HG03571 (cell line): ENCODE data around the gene NRN1.

Source experiments
- ATAC-seq: cut with Tn5 transposase; IDR thresholded peaks from one replicate; pipeline ENCODE4 v1.9.1; 2021; ENCODE audit not compliant: unreplicated experiment

The NRN1 gene

GRCh38 chr6:6002848-6003620, 3.7 kb downstream of the NRN1 start:
- no peak for ATAC-seq

DNA sequence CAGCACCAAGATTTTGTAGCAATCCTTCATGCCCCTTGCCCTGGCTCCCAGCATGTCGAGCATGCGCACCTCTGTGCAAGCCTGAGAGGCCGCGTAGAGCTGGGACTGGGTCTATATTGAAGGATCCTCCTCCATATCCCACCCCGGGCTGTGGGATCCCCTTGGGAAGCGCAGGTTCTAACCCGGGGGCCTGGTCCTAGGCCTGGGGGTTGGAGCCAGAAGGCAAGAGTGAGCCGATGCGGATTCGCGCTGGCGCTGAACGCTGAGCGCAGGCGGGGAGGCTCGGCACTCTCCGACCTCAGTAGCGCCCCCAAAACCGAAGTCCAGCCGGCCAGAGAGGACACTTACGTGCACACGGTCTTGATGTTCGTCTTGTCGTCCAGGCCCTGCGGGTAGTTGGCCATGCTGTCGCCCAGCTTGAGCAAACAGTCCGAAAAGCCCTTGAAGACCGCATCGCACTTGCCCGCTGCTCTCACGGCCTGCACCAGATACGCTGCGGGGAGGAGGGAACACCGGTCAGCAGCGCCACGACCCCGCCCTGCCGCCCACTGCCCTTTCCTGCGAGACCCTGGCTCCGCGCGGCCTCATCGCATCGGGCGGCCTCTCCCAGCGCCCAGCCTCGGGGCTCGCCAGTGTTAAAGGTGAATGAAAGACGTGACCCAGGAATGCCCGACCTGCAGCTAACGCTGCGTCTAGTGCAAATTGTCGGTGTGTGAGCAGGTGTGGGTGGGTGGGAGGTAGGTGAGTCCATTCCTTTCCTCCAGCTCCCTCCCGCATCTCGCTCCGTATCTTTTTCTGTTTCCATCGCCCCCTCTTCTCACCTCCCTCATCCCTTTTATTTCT, 4.5 kb downstream of the NRN1 start:
- no peak for ATAC-seq

DNA sequence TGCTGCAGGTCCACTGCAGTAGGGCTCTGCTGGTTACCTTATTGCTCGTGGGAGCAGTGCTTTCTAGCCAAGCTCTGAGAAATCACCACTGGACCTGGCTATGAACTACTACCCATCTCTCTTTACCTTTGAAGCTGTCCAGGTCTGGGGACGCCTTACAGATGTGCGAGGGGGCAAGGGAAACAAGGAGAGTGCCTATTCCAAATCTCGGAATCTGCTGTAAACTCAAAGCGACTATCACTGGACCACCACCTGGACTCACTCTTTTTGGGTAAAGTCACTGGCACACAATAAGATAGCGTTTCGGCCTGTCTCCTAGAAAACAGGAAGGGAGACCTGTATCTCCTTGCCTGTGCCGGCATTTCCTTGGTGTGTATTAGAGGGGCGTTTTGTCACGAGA, 5.3 kb downstream of the NRN1 start:
- no peak for ATAC-seq

- ATAC-seq: no peak
Measured at GRCh38 chr6:5999688-6000608, 6.8 kb downstream of the NRN1 start.

DNA sequence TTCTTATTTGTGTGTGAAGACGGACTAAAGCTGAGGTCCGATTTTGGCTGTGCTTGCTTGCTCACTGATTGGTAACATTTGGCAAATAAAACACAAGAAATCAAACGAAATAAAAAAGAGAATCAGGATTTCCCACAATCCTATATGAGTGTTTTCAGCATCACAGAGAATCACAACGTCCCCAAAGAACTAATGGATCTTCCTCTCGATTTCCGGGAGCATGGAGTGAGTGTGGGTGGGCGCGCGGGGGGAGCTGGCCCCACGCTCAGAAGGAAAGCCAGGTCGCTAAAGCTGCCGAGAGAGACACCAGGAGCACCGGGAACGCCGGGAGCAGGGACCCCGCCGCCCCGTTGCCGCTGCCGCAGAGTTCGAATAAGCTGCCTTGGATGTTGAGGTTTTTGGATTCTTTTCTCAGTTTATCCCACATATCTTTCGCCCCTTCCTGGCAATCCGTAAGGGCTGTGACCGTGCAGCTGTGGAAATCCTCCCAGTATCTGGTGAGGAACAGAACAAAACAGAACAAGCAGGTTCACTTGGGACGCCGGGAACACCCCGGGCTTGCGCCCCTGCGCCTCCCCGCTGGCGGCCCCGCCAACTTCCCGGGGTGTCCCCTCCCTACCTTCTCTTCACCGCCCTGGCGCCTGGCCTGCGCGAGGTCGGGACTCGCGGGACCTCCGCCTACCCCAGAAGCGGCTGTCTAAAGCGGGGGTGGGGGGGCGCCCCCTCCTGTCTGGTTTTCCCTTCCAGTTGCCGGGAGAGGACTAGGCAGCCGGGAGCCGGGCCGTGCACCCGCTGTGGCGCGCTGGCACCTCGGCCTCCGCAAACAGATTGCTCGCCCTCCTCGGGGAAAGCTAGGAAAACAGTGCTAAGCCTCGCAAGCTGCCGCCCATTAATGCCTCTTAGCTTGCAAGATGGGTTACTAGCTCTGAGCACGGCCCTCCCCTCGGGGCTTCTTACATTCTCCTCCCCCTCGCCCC, 7.7 kb downstream of the NRN1 start:
- no peak for ATAC-seq

GRCh38 chr6:5998236-5998635, 8.5 kb downstream of the NRN1 start:
- no peak for ATAC-seq

- no peak for ATAC-seq
Measured at GRCh38 chr6:5997420-5997987, 9.2 kb downstream of the NRN1 start.

- no peak for ATAC-seq
Measured at GRCh38 chr6:5996714-5997419, 9.9 kb downstream of the NRN1 start.

DNA sequence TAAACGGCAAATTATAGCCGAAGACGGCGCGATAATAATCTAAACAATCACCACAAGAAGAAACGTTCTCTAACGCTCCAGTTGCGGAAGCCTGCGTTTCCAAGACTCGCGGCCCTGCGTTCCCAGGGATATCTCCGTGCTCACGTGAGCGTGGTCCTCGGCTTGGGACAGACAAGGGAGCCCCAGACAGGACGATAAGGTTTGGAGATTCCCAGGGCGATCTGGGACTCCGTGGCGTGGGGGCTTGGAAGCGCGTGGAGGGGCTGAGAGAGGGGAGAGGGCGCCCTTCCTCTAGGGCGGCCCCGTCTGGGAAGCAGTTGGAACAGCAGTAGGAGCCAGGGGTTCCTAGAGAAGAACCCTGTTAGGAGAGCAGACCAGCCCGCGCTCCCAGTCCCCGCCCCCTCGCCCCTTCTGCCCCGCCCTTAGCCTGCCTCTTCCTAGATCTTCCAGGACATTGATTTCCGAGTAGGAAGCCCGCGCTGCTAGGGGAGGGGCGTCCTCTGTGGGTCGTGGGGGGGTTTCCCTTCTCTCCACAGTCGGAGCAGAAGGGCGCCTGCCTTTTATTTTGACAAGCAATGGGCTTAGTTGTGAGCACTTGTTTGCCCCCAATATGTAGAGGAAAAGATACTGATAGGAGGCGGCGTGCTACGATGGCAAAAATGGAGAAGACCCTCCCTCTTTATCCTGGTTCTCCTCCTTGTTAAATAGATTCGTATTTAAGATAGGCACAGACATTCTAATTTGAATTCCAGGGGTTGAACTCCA, 10.6 kb downstream of the NRN1 start:
- no peak for ATAC-seq

GRCh38 chr6:5995658-5995948, 11.1 kb downstream of the NRN1 start:
- ATAC-seq: no peak

DNA sequence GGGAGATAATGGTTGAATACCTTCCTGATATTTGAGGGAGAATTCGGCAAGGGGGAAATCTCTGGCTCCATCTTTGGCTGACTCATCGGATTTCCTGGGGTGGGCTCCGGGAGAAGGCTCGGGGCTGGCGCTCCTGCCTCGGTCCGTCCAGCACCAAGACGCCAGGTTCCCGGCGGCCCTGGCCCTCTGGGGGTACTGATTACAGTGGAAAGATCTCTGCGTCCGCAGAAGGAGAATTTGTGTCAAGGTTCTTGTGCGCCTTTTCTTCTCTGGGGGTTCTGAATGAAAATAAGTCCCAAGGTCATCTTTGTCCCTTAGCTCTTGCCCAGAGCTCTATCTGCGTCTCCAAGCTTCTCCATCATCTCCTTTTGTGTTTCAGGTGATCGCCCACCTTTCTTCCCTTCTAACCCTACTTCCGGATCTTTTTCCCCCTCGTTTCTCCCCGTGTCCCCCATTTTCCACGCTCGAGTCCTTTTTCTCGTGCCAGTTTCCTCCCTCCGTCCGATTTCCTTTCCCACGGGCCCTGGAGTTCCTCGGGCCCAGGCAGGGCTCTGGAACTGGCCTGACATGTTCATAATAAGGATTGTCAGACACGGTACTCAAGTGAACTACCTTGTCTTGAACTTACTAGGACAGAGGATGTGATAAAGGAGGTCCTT, 11.6 kb downstream of the NRN1 start:
- ATAC-seq: no peak

DNA sequence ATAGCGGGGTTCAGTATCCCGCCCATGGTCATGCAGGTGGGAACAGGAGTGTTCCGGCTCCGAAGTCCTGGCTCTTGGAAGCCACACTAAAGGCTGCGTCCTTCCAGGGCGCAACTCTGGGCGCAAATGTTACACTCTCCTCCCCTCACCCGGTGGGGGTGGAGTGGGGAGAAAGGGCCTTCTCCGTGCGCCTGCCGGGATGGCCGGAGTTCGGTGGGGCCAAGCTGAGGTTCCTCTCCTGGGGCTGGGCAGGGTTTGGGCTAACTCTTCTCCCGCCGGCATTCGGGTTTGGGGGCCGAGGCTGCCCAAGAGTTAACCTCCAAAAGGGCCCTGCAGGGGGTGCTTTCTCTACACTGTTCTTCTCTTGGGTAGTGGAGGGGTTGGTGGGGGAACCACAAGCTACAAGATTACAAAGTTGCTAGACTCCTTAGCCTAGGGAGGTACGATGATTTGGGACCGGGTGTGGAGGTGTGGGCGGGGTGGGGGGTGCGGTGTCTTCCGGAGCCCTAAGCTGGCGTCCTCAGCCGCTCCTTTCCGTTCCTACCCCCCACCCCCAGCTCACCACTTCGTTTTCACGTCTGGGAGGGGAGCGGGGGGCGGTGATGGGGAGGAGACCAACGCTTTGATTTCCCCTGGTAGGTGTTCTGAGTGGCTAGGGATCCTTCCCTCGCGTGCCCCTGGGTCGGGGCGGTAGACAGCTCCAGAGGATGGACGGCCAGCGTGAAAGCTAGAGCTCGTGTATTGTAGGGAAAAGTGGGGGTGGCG, 12.3 kb downstream of the NRN1 start:
- ATAC-seq: no peak

DNA sequence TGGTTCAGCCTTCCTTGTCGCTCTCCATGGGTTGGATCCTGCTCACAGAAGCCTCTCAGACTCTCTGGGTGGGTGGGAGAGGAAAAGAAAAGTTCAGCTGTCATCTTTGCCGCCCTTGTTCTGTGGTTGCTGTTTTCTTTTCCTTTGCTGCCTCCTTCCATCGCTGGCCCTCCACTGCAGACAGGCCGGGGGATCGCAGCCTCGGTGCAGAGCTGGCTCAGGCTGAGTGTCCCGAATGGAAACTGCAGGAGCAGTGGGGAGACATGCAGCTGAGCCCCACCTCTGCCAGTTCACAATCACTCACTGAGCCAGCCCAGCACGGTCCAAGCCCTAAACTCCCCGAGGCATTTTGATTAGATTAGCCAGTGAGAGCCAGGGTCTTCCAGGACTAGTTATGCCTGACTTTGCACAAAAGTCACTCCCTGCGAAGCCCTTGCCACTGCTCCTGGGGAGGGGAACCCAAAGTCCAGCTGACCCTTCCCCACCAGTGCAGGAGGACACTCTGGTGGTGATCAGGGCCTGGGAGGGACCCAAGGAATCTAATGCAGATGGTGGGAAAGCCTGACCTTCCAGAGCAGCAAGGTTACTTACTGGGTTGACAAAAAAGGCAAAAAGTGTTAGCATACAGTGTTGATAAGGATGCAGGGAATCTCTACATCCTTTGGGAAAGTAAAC, 14.0 kb downstream of the NRN1 start:
- no peak for ATAC-seq

- ATAC-seq: no peak
Measured at GRCh38 chr6:5990786-5991185, 15.9 kb downstream of the NRN1 start.

DNA sequence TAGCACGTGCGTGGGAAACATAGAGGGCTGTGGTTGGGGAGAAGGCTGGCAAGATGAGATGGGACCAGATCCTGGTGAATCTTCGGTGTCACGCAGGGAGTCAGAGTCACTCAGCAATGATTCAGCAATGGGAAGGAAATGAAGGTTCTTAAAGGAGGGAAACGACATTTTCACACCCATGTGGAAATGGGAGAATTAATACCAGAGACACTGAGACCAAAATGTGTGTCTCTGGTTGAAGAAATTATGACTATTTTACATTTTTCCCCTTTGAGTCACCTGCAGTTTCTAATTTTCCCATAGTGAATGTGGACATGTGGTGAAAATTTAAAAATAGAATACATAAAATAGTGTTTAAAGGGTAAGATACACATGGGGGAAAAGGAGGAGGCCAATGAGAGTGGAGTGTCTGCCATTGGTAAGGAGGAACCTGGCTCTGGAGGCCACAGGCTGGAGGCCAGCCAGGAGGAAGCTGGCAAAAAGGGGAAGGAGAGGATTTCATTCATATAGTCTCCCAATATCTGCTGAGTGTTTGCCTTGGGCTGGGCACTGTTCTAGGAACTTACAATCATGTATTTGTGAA, 17.5 kb downstream of the NRN1 start:
- no peak for ATAC-seq

- ATAC-seq: no peak
Measured at GRCh38 chr6:5986861-5987260, 19.9 kb downstream of the NRN1 start.
